HepG2 (cell line): Measurements from ENCODE around the gene PPP1R27.
A peak's percentile ranks its signal among the peaks of the same experiment; 100 is the strongest.

Source experiments
- CCAR2 ChIP-seq: fragments of 200-400 bp; formaldehyde crosslinking; optimal IDR thresholded peaks from 2 replicates; pipeline ENCODE3; 2018; ENCODE audit warnings: low read depth, mild to moderate bottlenecking, low read length, moderate library complexity
- CTCF ChIP-seq: sonication (generic); formaldehyde crosslinking; IDR thresholded peaks from 2 replicates; pipeline ENCODE4 v1.5.0; 2020; ENCODE audit warnings: mild to moderate bottlenecking, missing genetic modification reagents, moderate library complexity
- ETV6 ChIP-seq: sonication (generic); formaldehyde crosslinking; conservative IDR thresholded peaks from 2 replicates; pipeline ENCODE4 v1.4.0; 2020; ENCODE audit warnings: missing genetic modification reagents
- EZH2 ChIP-seq: conservative IDR thresholded peaks from 2 replicates; pipeline ENCODE4 v1.6.1; 2012; ENCODE audit warnings: mild to moderate bottlenecking, low read depth, low read length, moderate library complexity
- FOSL2 ChIP-seq: sonication (generic); formaldehyde crosslinking; IDR thresholded peaks from 2 replicates; pipeline ENCODE4 v1.4.0; 2020; ENCODE audit warnings: missing genetic modification reagents
- HOXA7 ChIP-seq: sonication (generic); formaldehyde crosslinking; IDR thresholded peaks from 2 replicates; pipeline ENCODE4 v1.8.1; 2022; ENCODE audit warnings: mild to moderate bottlenecking, missing genetic modification reagents, moderate library complexity
- SIN3A ChIP-seq: IDR thresholded peaks from 2 replicates; pipeline ENCODE4 v1.6.1; 2011; ENCODE audit warnings: low read depth, mild to moderate bottlenecking, control low read depth, low read length, borderline replicate concordance
- ZBTB20 ChIP-seq: sonication (generic); formaldehyde crosslinking; IDR thresholded peaks from 2 replicates; pipeline ENCODE4 v1.8.1; 2023; ENCODE audit warnings: missing genetic modification reagents, low read depth, mild to moderate bottlenecking, borderline replicate concordance
- ZKSCAN8 ChIP-seq: IDR thresholded peaks from 2 replicates; pipeline ENCODE4 v1.6.1; 2016; ENCODE audit warnings: borderline replicate concordance, missing genetic modification reagents, missing compliant biosample characterization
- ZNF317 ChIP-seq: sonication (generic); formaldehyde crosslinking; IDR thresholded peaks from 2 replicates; pipeline ENCODE4 v1.5.0; 2020; ENCODE audit warnings: mild to moderate bottlenecking, missing genetic modification reagents
- ZNF644 ChIP-seq: IDR thresholded peaks from 2 replicates; pipeline ENCODE4 v1.6.1; 2016; ENCODE audit warnings: low read depth
- ZNF747 ChIP-seq: sonication (generic); formaldehyde crosslinking; IDR thresholded peaks from 2 replicates; pipeline ENCODE4 v1.8.1; 2023; ENCODE audit warnings: missing genetic modification reagents, mild to moderate bottlenecking, borderline replicate concordance
- TF ChIP-seq, protein P1 (sequence below): sonication (generic); formaldehyde crosslinking; IDR thresholded peaks from 2 replicates; pipeline ENCODE4 v1.8.1; 2023; ENCODE audit warnings: mild to moderate bottlenecking, missing genetic modification reagents
- TF ChIP-seq, protein P2 (sequence below): sonication (generic); formaldehyde crosslinking; IDR thresholded peaks from 2 replicates; pipeline ENCODE4 v1.4.0; 2020; ENCODE audit warnings: missing genetic modification reagents

DNA sequence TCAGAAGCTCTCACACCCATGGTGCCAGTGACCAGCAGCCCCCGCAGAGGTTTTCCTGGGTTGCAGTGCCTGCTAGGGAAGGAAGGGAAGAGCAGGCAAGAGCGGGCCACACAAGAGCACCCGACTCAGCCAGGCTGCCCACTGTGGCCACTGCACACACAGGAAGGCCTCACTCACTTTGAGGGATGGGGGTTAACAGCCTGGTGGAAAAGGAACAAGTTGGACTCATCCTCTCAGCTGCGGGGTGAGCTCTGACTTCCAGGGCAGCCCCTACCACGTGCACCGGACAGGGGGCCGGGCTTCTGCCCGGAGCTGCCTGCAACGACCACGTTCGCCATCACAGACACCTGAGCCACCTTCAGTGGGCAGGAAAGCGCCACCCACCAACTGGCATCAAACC is 17.4 kb upstream of the PPP1R27 start:
- no peak for TF ChIP-seq ZNF644 (CRISPR knock-in tag)
- TF ChIP-seq SIN3A = no peak
- TF ChIP-seq, protein P1, sequence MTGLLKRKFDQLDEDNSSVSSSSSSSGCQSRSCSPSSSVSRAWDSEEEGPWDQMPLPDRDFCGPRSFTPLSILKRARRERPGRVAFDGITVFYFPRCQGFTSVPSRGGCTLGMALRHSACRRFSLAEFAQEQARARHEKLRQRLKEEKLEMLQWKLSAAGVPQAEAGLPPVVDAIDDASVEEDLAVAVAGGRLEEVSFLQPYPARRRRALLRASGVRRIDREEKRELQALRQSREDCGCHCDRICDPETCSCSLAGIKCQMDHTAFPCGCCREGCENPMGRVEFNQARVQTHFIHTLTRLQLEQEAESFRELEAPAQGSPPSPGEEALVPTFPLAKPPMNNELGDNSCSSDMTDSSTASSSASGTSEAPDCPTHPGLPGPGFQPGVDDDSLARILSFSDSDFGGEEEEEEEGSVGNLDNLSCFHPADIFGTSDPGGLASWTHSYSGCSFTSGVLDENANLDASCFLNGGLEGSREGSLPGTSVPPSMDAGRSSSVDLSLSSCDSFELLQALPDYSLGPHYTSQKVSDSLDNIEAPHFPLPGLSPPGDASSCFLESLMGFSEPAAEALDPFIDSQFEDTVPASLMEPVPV (CRISPR knock-in tag) = no peak
- TF ChIP-seq ZBTB20 = no peak
- TF ChIP-seq ETV6 (CRISPR knock-in tag) = no peak
- TF ChIP-seq ZNF317 (CRISPR knock-in tag) = no peak
- no peak for TF ChIP-seq HOXA7 (CRISPR knock-in tag)
- TF ChIP-seq FOSL2 (CRISPR knock-in tag) = no peak
- TF ChIP-seq EZH2 = no peak
- TF ChIP-seq CCAR2 = no peak
- TF ChIP-seq, protein P2, sequence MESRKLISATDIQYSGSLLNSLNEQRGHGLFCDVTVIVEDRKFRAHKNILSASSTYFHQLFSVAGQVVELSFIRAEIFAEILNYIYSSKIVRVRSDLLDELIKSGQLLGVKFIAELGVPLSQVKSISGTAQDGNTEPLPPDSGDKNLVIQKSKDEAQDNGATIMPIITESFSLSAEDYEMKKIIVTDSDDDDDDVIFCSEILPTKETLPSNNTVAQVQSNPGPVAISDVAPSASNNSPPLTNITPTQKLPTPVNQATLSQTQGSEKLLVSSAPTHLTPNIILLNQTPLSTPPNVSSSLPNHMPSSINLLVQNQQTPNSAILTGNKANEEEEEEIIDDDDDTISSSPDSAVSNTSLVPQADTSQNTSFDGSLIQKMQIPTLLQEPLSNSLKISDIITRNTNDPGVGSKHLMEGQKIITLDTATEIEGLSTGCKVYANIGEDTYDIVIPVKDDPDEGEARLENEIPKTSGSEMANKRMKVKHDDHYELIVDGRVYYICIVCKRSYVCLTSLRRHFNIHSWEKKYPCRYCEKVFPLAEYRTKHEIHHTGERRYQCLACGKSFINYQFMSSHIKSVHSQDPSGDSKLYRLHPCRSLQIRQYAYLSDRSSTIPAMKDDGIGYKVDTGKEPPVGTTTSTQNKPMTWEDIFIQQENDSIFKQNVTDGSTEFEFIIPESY (CRISPR knock-in tag) = no peak
- TF ChIP-seq CTCF (CRISPR knock-in tag) = no peak
- TF ChIP-seq ZNF747 = 0 out of 2 replicates have a peak, but pooled peaks have one; percentile 30
- no peak for TF ChIP-seq ZKSCAN8 (CRISPR knock-in tag)
